ENCODE measurements around the gene NDUFA6. TPM values are rescaled to one million over a fixed set of nuclear protein-coding genes. Genes with fewer than 3 reads are reported as not detected.
"Not testable (repeated sequence)": the region's sequence is repeated elsewhere in the genome, so short reads cannot be mapped to it uniquely, and the experiment has no call there.

Gene NDUFA6
- total RNA-seq, 1 donor, result 18.0 TPM

DNA sequence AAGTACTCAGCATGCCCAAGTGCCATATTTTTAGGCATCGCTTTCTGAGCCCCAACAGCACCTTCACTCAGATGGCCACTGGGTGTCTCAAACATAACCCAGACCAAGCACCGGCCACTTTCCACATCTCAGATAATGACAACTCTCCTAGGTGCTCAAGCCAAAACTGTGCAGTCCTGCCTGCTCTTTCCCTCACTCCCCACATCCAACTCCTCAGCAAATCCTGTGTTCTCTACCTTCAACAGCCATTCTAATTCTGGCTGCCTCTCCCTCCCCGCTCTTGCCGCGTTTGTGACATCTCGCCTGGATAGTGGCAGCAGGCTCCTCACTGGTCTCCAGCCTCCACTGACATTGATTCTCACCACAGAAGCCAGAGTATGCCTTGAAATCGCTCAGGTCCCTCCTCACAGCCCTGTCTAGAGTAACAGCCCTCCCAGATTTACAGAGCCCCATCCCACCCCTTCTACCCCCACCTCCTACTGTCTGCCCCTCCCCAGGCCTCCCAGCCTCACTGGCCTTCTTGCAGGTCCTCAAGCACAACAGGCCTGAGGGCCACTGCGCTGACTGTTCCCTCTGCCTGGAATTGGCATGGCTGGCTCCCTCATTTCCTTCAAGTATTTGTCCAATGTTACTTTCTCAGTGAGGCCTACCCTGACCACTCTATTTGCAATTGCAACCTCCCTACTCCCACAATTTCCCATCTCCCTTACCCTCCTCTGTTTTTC, 17.8 kb downstream of the NDUFA6 start:
- DNase-seq (ENCODE audit: low read depth in 2 of 3, low spot score in 2 of 3), result no peak

DNA sequence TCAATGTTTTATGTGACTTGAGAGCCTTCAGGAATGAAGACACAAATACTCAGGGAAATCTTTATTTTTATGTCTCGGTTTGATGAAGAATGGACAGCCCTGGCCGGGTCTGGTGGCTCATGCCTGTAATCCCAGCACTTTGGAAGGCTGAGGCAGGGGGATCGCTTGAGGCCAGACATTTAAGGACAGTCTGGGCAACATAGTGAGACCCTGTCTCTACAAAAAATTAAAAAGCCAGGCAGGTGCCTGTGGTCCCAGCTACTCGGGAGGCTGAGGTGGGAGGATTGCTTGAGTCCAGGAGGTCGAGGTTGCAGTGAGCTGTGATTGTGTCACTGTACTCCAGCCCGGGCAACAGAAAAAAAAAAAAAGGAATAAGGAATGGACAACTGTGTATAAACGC, 19.1 kb downstream of the NDUFA6 start:
- DNase-seq (ENCODE audit: low read depth in 2 of 3, low spot score in 2 of 3), result not testable (repeated sequence)

DNA sequence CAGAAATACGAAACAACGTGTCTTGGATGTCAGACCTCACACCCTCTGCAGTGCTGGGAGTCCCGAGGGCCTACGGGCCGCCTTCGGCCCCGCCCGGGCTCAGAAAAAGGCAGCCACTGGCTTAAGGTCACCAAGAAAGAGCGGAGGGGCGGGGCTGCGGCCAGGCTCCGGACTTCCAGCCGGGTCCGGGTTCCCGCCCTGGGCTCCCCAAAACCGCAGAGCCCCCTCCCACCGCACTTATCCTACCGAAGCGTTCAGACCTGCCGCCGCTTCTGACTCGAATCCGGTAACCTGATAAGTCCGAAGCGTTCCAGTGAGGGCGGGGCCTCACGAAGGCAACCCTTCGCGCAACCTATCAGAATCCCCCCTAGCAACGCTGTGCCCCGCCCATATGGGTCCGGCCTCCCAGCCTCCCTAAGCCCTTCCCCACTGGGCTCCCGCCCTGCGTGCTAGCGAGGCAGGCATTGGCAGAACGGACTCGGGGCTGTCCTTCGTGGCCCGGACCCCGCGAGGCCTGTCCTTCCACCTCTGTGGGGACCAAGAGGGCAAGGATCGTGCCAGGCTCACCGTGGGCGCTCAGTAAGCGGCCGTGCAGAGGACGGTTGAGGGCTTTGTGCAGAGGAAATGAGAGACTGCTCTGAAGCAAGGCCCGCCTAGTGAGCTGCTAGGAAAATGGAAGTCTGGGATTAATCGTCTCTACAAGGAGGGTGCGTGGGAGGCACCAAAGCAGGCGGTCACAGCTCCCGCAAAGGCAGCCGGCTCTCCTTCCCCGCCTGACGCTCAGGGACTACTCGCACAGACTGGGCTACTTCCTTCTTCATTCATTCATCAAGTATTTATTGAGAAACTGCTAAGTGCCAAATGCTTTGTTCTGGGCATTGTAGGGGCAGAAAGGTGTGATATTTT, 19.8 kb downstream of the NDUFA6 start, which contains the start of gene NAGA:
Gene NAGA (minus strand): TSS at position 296 of the 906 bp plus-strand sequence. CDS start 515 bp downstream, outside the sequence.
- peak; percentile 67 to 97 (median 94) for DNase-seq (ENCODE audit: low read depth in 2 of 3, low spot score in 2 of 3)

GRCh38 chr22:42069801-42070516, 20.6 kb downstream of the NDUFA6 start:
- DNase-seq (ENCODE audit: low read depth in 2 of 3, low spot score in 2 of 3), result no peak

DNA sequence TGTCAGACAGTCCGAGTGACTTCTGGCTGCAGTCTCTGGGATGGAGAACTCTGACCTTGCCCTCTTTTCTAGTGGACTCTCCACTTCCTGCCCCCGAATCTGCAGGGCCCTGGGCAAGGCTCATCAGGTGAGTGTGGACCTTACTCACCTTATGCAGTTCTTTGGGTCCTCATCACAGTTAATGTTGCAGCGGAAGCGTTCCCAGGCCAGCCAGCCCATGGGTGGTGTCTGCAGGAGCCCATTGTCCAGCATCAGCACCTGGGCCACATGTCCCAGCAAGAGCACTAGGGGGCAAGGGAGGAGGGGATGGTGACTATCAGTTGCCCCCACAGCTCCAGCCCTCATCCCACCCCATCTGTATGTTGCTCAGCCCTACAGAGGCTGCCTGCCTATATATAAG, 22.3 kb downstream of the NDUFA6 start:
- no peak for DNase-seq (ENCODE audit: low read depth in 2 of 3, low spot score in 2 of 3)

- no peak for DNase-seq (ENCODE audit: low read depth in 2 of 3, low spot score in 2 of 3)
Observed at GRCh38 chr22:42067671-42068251, 22.8 kb downstream of the NDUFA6 start.

- no peak for DNase-seq (ENCODE audit: low read depth in 2 of 3, low spot score in 2 of 3)
Observed at GRCh38 chr22:42066937-42067336, 23.6 kb downstream of the NDUFA6 start.

GRCh38 chr22:42066126-42066761, 24.3 kb downstream of the NDUFA6 start:
- no peak for DNase-seq (ENCODE audit: low read depth in 2 of 3, low spot score in 2 of 3)

GRCh38 chr22:42065438-42066125, 25.0 kb downstream of the NDUFA6 start:
- no peak for DNase-seq (ENCODE audit: low read depth in 2 of 3, low spot score in 2 of 3)

DNA sequence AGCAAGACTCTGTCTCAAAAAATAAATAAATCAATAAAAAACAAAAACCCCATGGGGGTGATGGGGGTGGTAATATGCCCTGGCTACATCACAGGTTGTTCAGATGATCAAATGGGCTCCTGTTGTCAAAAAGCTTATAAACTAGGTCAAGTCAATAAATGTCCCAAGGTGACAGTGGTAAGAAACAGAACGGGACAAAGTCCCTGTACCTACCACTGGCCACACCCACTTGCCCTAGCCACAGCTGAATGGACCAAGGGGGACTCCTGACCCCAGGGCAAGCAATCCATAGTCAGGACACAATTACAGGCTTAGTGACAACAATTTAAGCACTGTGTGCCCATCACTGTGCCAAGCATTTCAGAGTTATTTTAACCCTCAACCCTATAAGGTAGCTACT, 25.9 kb downstream of the NDUFA6 start:
- no peak for DNase-seq (ENCODE audit: low read depth in 2 of 3, low spot score in 2 of 3)

DNA sequence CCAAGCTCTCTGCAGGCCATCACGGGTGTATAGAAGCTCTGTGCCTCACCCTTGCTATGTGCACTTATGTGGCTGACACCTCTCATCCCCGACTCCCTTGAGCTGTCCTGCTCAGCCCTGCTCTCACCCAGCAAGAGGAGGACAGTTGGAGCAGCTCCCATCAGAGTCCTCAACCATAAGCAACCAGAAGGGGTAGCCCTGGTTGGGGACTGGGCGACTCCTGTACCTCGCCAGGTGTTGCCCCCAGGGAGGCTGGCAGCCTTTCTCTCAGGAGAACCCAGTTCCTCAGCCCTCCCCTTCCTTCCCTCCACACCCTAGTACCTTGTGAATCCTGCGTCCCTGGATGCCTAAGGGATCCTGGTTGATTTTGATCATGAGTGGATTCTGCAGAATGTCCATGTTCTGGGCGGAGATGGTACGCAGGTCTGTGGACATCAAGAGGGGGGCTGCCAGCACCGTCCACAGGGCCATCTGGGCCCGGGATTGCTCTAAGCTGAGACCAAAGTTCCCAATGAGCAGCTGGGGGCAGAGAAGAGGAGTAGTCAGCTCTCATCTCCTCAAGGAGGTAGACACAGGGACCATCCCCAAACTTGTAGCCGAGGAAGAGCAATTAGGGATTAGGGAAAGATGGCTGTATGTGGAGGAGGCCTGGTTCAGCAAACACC, 27.9 kb downstream of the NDUFA6 start:
- no peak for DNase-seq (ENCODE audit: low read depth in 2 of 3, low spot score in 2 of 3)

- no peak for DNase-seq (ENCODE audit: low read depth in 2 of 3, low spot score in 2 of 3)
Observed at GRCh38 chr22:42061041-42061440, 29.5 kb downstream of the NDUFA6 start.

DNA sequence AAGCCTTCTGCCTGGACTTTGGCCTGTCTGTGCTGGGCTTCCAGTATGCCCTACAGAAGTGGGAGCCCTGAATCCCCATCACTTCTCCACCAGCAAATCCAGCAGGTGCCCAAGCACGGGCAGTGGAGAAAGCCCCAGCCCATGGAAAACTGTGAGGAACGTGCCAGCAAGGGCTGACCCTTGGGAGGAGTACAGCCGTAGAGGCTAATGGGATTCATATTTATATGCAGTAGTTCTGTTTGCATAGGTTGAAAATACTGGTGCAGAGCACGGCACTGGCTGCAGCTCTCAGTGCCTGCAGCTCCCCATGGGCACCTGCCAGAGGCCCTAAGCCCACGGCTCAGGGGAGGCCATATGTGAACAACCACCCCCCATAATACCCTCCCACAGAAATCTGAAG, 30.1 kb downstream of the NDUFA6 start:
- no peak for DNase-seq (ENCODE audit: low read depth in 2 of 3, low spot score in 2 of 3)

- peak in 1 of 3 donors; percentile 9 for DNase-seq (ENCODE audit: low read depth in 2 of 3, low spot score in 2 of 3)
Observed at GRCh38 chr22:42056757-42057511, 33.6 kb downstream of the NDUFA6 start.

- no peak for DNase-seq (ENCODE audit: low read depth in 2 of 3, low spot score in 2 of 3)
Observed at GRCh38 chr22:42052765-42053164, 37.8 kb downstream of the NDUFA6 start.

DNA sequence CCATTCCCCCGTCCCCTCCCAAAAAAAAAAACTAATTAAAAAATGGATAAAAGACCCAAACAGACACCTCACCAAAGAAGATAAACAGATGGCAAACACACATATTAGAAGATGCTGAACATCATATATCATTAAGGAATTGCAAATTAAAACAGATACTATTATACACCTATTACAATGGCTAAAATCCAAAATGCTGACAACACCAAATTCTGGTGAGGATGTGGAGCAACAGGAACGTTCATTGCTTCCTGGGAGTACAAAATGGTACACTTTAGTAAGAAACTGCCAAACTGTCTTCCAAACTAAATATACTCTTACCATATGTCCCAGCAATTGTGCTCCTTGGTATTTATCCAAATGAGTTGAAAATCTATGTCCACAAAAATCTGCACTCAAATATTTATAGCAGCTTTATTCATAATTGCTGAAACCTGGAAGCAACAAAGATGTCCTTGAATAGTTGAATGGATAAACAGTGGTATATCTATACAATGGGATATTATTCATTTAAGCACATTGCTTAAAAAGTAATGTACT, 39.9 kb downstream of the NDUFA6 start:
- no peak for DNase-seq (ENCODE audit: low read depth in 2 of 3, low spot score in 2 of 3)

GRCh38 chr22:42041784-42042183, 48.8 kb downstream of the NDUFA6 start:
- DNase-seq (ENCODE audit: low read depth in 2 of 3, low spot score in 2 of 3), result no peak

- no peak for DNase-seq (ENCODE audit: low read depth in 2 of 3, low spot score in 2 of 3)
Observed at GRCh38 chr22:42039271-42039670, 51.3 kb downstream of the NDUFA6 start.

Measured in hematopoietic multipotent progenitor cell (in vitro differentiated cells).